ENCODE data around the gene TRIM9.
A peak's percentile ranks its signal among the peaks of the same experiment; 100 is the strongest.

Gene TRIM9

GRCh38 chr14:51093371-51094281, 1.3 kb downstream of the TRIM9 start:
- no peak for FAIRE-seq

DNA sequence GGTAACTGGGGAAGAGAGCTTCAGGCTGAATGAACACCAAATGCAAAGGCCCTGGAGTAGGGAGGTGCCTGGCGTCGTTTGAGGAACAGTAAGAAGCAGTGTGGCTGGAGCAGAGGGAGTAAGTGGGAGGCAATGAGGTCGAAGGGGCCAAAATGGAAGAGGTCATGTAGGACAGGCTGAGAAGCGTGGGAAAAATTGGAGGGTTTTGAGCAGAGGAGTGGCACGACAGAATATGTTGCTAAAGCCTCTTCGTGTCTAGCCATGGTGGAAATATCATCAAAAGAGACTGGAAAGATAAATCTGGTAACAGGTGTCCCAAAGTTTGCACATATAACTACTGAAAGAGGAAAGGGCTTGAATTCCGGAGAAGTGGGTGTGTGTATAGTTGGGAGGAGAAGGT, 1.9 kb downstream of the TRIM9 start:
- no peak for FAIRE-seq

DNA sequence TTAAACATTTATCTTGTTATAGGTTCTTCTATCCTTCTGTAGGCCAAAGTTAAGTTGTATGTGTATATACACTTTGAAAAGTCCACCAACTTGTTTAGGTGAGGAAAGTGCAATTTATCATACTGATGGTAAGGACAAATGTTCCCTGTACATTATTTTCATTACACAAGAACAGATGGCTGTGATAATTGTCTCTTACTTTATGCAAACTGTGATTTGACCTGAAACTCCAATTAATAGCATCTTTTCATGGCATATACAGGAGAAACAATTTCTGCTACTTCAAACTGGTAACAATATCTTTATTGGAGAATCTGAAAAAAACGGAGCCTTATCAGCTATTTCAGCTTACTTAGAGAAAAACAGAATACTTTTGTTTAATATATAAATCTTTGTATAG, 5.6 kb downstream of the TRIM9 start:
- no peak for FAIRE-seq

DNA sequence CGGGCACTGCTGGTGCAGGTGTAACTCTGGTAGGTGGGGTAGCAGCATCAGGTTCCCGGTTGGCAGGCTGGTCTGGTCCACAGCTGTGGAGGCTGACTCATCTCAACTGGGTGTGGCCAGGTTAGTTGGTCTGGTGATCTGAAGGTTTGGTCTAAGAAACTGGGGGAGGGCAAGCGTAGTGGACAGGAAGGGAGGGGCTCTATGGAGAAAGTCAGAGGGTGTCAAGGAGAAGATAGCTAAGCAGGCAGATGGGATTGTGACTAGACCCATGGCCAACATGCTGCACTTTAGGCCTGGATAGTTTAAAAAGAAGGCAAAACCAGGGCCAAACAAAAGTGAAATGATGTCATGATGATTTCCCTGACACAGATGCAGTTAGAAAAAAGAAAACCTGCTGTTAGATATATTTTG, 7.9 kb downstream of the TRIM9 start:
- FAIRE-seq: no peak

DNA sequence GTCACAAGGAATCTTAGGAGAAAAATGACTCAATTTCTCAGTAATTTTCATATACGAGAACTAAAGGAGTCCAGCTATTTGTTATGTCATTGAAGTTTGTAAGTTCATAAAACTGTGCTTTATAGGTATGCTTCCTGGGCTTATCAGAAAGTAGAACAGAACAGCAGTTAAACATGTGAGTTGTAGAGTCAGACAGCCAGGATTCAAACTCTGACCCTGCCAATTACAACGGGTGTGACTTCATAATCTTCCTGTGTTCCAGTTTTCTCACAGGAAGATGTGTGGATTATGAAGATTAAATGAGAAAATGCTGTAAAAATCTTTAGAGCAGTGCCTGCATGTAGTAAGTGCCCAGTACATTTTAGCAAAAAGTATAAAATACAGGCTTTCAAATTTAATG, 8.9 kb downstream of the TRIM9 start:
- FAIRE-seq: peak; percentile 18

DNA sequence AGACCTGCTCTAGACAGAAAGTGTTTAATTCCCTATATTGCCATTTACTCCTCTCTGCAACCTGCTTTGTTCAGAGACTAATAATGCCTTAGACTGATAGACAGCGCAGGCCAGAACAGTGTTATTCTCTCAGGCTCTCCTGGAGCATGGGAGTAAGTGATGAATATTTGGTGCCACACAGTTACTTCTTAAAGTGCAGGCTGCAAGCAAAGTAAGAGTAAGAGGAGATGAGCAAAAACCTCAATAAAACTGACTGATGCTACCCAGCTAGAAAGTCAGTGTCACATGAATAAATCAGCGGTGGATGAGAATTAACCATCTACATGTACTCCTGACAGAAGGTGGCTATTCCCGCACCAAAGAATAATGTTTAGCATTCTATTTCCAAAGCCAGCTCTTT, 9.9 kb downstream of the TRIM9 start:
- FAIRE-seq: no peak

- FAIRE-seq: no peak
These were observed 10.4 kb downstream of the TRIM9 start for GRCh38 chr14:51084507-51084906.

- FAIRE-seq: no peak
These were observed 12.6 kb downstream of the TRIM9 start for GRCh38 chr14:51082349-51082748.

DNA sequence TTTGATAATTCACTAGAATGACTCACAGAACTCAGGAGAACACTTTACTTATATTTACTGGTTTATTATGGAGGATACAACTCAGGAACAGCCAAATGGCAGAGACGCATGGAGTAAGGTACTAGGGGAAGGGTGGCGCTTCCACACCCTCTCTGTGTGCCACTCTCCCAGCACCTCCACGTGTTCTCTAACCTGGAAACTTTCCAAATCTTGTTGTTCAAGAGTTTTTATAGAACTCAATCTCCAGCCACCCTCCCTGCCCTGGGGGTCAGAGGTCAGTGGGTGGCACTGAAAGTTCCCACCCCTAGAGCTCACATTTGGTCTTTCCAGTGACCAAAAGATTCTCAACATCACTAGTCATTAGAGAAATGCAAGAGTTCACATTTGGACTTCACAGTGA, 13.2 kb downstream of the TRIM9 start:
- no peak for FAIRE-seq

- FAIRE-seq: no peak
These were observed 13.7 kb downstream of the TRIM9 start for GRCh38 chr14:51081209-51081608.

DNA sequence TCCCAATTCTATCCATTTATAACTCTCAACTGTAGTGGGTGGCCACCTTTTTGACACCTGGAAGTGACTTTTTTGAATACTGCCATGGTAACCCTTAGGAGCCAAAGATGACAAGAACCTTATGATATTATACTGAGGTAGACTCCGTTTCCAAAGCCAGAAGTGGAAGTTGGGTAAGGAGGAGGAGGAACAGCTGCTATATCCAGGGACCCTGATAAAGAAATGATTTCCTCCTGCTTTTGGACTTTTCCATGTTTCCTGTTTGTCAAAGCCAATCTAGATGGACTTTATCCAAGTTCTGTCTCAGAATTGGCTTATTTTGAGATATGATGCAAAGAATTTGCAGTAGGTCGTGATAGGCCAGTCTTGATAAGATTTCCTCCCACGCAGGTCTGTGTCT, 14.3 kb downstream of the TRIM9 start:
- no peak for FAIRE-seq

DNA sequence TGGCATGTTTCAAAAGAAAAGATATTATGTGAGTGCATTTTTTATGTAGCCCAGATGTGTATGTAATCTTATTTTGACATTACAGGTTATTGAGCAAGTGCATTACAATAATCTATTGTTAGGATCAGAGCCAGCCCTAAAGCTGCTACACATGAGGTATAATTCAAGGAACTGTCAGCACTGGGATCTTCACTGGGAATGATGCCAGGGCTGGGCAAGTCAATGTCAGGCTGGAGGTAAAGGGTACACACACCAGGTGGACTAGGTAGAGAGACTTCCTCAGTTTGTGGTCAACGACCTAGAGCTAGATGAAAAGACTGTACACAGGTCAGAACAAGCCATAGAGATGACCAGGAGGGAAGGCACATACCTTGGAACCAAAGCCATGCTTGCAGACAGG, 15.4 kb downstream of the TRIM9 start:
- no peak for FAIRE-seq

DNA sequence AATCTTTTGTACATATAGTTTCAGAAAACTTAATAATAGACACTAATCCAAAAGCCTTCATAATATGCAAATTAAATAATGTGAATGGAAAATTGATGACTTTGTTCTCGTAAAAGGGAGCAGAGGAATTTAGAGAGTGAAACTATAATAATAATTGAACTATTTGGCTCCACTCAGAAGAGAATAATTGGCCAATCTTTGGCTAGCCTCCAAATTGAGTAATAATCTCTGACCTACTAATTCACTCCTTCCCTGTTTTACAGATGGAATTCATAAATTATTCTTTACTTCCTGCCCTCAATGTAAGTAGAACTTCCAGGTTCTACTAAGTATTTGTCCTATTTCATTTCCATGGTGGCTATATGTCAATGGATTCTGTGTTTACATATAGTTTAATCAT, 15.8 kb downstream of the TRIM9 start:
- peak; percentile 33 for FAIRE-seq

DNA sequence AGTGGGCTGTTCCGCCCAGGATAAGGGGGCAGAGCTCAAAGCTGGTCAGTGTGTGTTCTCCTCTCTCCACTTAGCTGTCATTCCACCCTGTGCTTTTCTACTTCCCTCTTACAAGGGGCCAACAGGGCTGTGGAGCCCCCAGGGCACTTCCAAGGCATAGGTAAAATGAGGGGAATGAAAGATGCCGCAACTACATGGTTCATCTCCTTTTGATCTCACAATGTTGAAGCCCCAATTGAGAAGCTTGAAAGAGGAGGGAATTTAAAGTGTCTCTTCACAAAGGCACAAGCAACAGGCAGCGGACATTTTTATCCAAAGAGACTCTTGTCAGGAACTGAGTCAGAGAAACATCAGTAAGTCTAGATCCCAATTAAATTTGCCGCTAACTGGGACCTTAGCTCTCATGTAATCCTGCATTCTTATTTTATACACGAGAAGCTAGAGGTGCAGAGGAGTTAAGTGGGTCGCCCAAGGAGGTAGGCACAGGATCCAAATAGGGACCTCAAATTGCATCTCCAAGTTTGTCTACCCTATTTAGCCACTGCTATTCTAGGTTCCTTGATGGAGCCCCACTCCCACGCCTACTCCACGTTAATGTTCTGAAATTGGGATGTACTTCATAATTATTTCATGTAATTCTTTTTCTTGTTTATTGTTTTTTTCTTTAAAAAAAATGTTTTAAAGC, 20.1 kb downstream of the TRIM9 start:
- FAIRE-seq: no peak

DNA sequence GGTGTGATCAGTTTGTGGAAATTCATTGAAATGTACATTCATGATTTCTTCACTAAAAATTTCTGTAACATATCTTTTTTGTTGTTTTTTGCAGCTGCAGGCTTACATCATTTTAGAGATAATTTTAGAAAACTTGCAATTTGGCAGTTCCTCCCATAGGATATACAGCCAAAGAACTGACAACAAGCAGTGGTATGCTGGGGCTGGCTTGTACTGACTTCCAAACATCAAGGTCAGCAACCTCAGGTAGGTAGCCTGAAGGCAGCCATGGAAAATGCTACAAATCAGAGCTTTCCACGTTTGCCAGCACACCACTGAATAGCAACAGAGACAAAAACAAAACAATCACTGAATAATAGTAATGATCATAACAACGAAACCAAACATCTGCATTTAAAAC, 21.2 kb downstream of the TRIM9 start:
- no peak for FAIRE-seq

- no peak for FAIRE-seq
These were observed 21.9 kb downstream of the TRIM9 start for GRCh38 chr14:51072976-51073375.

GRCh38 chr14:51071857-51072256, 23.0 kb downstream of the TRIM9 start:
- FAIRE-seq: no peak

GRCh38 chr14:51070726-51071125, 24.2 kb downstream of the TRIM9 start:
- no peak for FAIRE-seq

DNA sequence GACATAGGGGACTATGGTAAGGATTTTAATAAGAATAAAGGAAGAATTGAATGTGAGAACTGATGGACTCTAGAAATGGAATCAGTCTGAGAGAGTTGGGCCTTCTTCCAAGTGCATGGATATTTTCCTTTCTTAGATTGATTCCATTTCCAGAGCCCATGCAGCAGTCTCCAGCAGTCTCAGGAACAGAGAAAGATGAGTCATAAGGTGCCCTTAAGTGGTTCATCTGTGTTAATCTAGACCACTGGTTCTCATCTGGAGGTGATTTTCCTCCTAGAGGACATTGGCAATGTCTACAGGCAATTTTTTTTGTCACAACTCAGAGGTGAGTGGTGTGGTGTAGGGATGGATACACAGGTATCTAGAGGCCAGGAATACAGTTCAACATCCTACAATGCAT, 25.9 kb downstream of the TRIM9 start:
- FAIRE-seq: no peak

DNA sequence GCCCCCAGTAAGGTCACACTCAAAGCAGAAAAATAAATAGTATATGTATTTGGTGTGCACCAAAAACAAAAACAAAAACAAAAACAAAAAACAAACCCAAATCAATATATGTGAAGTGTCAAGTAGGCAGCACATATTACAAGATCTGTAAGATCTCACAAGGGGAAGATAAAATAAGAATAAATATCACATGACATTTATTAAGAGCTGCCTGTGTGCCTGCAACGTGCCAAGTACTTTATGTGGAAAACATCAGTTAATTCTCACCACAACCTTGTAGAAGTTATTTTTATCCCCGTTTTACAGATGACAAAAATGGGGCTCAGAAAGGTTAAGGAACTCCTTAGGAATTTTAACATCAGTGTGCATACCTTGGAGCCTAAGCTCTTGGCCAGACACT, 26.6 kb downstream of the TRIM9 start:
- FAIRE-seq: no peak

- no peak for FAIRE-seq
These were observed 27.6 kb downstream of the TRIM9 start for GRCh38 chr14:51067295-51067694.

GRCh38 chr14:51066576-51066975, 28.3 kb downstream of the TRIM9 start:
- no peak for FAIRE-seq

DNA sequence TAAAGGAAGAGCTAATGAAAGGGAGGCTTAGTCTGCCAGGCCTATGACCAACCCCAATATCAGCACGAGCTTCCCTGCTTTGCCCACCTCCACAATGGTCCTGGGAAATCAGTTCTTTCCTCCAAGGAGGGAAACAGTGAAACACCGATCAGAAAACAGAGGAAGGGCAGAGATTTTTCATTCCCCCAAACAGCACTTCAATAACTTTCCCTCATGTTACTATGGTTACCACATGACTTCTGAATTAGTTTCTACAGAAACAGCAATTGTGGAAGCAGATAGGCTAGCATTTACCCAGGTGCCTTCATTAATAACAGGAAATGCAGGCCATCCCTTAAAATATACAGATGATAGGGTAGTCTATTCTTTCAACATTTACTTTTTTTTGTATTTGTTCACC, 35.9 kb downstream of the TRIM9 start:
- no peak for FAIRE-seq

- FAIRE-seq: no peak
These were observed 36.5 kb downstream of the TRIM9 start for GRCh38 chr14:51058382-51058781.

Measured in colon (tissue), 2 donors.